HL-60 (cell line): Measurements from ENCODE around the gene DGKI.

Experiments
- DNase-seq, 2 experiments: peaks; one replicate each; pipeline ENCODE4 v3.0.0-alpha.2; 2010 to 2020; ENCODE audit warnings: low read depth in 1 of 2, low spot score in 1 of 2
- H3K27ac ChIP-seq: fragments of 250-450 bp; sonication (Bioruptor Pico); replicated peaks from 2 replicates; pipeline ENCODE4 v1.5.1; 2020; ENCODE audit warnings: mild to moderate bottlenecking, moderate library complexity
- H3K27me3 ChIP-seq: fragments of 250-450 bp; sonication (Bioruptor Pico); 2 replicates; pipeline ENCODE4 v1.5.1; 2021; ENCODE audit warnings: mild to moderate bottlenecking, moderate library complexity; ENCODE audit not compliant: insufficient read depth, poor library complexity, severe bottlenecking
- H3K4me3 ChIP-seq: replicated peaks from 2 replicates; pipeline ENCODE4 v1.5.1; 2011; ENCODE audit warnings: mild to moderate bottlenecking, control low read depth, low read length; ENCODE audit not compliant: insufficient read depth
- CTCF ChIP-seq: IDR thresholded peaks from one replicate; pipeline ENCODE4 v1.5.1; 2011; ENCODE audit warnings: low read length, control low read depth, inconsistent platforms; ENCODE audit not compliant: insufficient read depth
- GABPA ChIP-seq: IDR thresholded peaks from 2 replicates; pipeline ENCODE4 v1.6.1; 2012; ENCODE audit warnings: low read depth
- POLR2AphosphoS5 ChIP-seq: IDR thresholded peaks from 2 replicates; pipeline ENCODE4 v1.6.1; 2012; ENCODE audit warnings: low read depth
- REST ChIP-seq: IDR thresholded peaks from 2 replicates; pipeline ENCODE4 v1.6.1; 2012; ENCODE audit warnings: low read depth; ENCODE audit not compliant: insufficient replicate concordance
- SPI1 ChIP-seq: IDR thresholded peaks from 2 replicates; pipeline ENCODE4 v1.6.1; 2012; ENCODE audit warnings: low read depth, mild to moderate bottlenecking, borderline replicate concordance

DGKI gene

GRCh38 chr7:137583172-137583571, 263.6 kb downstream of the DGKI start:
- Histone ChIP-seq H3K27me3 (no peaks in the 10 kb centered on the region), H3K27ac (no peak overlapping the region), H3K4me3 (no peak overlapping the region)
- no peak for DNase-seq
- TF ChIP-seq SPI1 (no peak), CTCF (no peak), POLR2AphosphoS5 (no peak), REST (no peak), GABPA (no peak)

- H3K27ac ChIP-seq: no peak overlapping the region
- H3K27me3 ChIP-seq: no peaks in the 10 kb centered on the region
- DNase-seq: no peak
- no peak overlapping the region for H3K4me3 ChIP-seq
- TF ChIP-seq CTCF (no peak), POLR2AphosphoS5 (no peak), SPI1 (no peak), GABPA (no peak), REST (no peak)
These were observed 266.7 kb downstream of the DGKI start for GRCh38 chr7:137579913-137580640.

GRCh38 chr7:137578541-137578940, 268.2 kb downstream of the DGKI start:
- H3K4me3 ChIP-seq: no peak overlapping the region
- DNase-seq: no peak
- TF ChIP-seq REST: no peak
- TF ChIP-seq GABPA: no peak
- no peak for TF ChIP-seq CTCF
- TF ChIP-seq POLR2AphosphoS5: no peak
- TF ChIP-seq SPI1: no peak
- H3K27ac ChIP-seq: no peak overlapping the region
- H3K27me3 ChIP-seq: no peaks in the 10 kb centered on the region
